ENCODE measurements around the gene AUTS2.

The AUTS2 gene

DNA sequence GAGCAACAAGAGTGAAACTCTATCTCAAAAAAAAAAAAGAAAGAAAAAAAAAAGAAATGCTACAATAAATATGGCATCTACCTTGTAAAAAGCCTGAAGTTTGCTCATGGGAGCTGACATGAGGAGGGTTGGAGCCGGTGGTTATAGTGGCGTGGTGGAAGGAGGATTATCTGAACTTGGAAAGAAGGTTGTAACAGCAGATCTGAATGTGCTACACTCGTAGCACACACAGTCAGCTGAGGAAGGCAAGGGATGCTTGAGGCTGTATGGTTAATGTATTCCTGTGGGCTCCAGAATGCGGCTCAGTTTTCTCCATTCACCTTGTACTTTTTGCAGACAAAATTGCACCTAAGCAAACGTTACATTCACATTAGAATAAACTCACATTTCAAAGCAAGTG lies 1143.4 kb downstream of the AUTS2 start:
- no peak for TF ChIP-seq SUZ12 (IDR thresholded peaks at IDR 0.05; ENCODE audit: extremely low read depth, insufficient read depth, insufficient read length)
- TF ChIP-seq YY1 (IDR thresholded peaks at IDR 0.05; ENCODE audit: insufficient read depth, insufficient read length) = no peak
- no peak for TF ChIP-seq ZNF274 (IDR thresholded peaks at IDR 0.05; ENCODE audit: low read depth, low read length)
- H3K9me3 ChIP-seq (ENCODE audit: insufficient read depth, low read length) = no peaks in the 10 kb centered on the region
- no peak overlapping the region for H3K4me3 ChIP-seq (ENCODE audit: insufficient read length, low read depth)
- no peaks in the 10 kb centered on the region for H3K27me3 ChIP-seq (ENCODE audit: insufficient read depth, insufficient read length)
- H3K4me1 ChIP-seq (ENCODE audit: insufficient read depth, insufficient read length) = peaks cover 5% of the 10 kb centered on the region
- no peak for DNase-seq (ENCODE audit: low read depth, low spot score)
- H3K36me3 ChIP-seq (ENCODE audit: insufficient read depth, insufficient read length, low read length) = peaks cover 10% of the 10 kb centered on the region
- no peak overlapping the region for H3K9ac ChIP-seq (ENCODE audit: insufficient read length, low read depth)

DNA sequence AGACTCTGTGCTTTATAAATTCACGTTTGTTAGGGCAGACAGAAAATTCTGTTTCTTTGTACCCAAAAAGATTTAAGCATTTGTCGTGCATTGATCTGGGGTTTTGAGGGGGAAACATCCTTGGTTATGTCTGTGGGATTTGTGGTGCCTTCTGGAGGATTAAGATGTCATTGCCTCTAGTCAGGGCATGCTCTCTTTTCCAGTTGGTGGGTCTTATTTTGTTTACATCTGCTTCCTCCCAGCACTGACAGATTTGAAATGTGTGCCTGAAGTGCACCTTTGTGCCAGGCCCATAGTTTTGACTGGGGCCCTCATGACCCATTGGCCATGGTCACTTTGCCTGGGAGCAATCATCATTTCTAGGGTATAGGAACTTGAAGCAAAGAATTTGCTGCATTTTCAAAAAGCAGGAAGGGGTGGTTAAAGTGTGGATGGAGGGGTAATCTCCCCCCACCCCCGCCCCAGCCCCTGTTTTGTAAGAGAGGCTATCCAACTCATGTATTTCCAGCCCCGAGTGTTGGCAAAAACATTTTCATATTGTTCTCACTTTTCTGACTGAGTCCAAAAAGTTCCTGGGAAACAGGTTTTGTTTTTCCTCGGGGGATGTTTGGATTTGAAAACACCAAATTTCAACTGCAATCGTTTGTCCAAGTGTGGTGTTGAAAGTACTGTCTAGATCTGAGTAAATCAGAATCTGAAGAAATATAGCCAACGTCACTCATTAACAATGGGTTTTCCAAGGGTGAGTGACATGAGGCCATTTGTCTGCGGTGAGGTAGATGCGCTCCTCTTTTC lies 1145.5 kb downstream of the AUTS2 start:
- TF ChIP-seq SUZ12 (IDR thresholded peaks at IDR 0.05; ENCODE audit: extremely low read depth, insufficient read depth, insufficient read length) = no peak
- no peak for TF ChIP-seq YY1 (IDR thresholded peaks at IDR 0.05; ENCODE audit: insufficient read depth, insufficient read length)
- no peak for TF ChIP-seq ZNF274 (IDR thresholded peaks at IDR 0.05; ENCODE audit: low read depth, low read length)
- Histone ChIP-seq H3K9me3 (ENCODE audit: insufficient read depth, low read length) (no peaks in the 10 kb centered on the region), H3K36me3 (ENCODE audit: insufficient read depth, insufficient read length, low read length) (peaks cover 7% of the 10 kb centered on the region), H3K4me3 (ENCODE audit: insufficient read length, low read depth) (no peak overlapping the region), H3K9ac (ENCODE audit: insufficient read length, low read depth) (no peak overlapping the region), H3K4me1 (ENCODE audit: insufficient read depth, insufficient read length) (peaks cover 2% of the 10 kb centered on the region), H3K27me3 (ENCODE audit: insufficient read depth, insufficient read length) (no peaks in the 10 kb centered on the region)
- no peak for DNase-seq (ENCODE audit: low read depth, low spot score)

DNA sequence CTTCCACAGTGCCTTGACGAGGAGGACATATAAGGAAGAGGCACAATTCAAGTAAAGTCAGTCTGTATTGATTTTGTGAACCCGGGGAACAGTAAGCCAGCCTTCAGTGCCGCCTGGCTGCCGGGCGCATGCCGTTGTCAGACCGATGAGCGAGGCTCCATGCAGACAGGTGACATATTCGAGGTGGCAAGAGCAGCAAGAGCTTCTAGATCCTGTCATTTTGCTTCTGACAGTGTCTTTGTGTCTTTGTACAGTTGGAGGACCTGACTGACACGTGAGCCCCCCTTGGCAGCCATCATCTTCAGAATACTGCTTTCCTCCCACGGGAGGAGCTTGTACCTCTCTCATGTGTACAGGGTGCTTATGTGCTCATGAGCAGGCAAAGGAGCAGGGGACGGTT lies 1146.2 kb downstream of the AUTS2 start:
- H3K9me3 ChIP-seq (ENCODE audit: insufficient read depth, low read length) = no peaks in the 10 kb centered on the region
- H3K4me1 ChIP-seq (ENCODE audit: insufficient read depth, insufficient read length) = peaks cover 2% of the 10 kb centered on the region

DNA sequence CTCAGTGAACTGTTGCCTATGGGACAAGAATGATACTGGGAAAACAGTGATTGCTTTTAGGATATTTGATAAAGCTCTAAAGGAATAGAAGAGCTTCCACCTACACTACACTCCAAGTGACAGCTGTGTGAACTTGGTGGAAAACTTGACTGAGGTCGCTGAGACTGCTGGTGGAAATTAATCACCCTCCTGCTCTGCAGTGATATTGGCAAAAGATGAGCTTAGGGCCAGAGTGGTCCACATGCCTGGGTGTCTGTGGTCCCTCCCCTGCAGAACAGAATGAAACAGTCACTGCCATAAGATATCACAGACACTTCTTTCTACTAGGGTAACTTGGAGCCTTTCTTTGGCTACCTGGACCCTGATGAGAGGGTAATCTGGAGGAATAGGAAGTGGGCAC lies 1151.6 kb downstream of the AUTS2 start:
- no peak overlapping the region for H3K9ac ChIP-seq (ENCODE audit: insufficient read length, low read depth)
- H3K9me3 ChIP-seq (ENCODE audit: insufficient read depth, low read length) = no peaks in the 10 kb centered on the region
- H3K4me1 ChIP-seq (ENCODE audit: insufficient read depth, insufficient read length) = no peaks in the 10 kb centered on the region
- H3K27me3 ChIP-seq (ENCODE audit: insufficient read depth, insufficient read length) = no peaks in the 10 kb centered on the region
- no peak overlapping the region for H3K4me3 ChIP-seq (ENCODE audit: insufficient read length, low read depth)
- peaks cover 3% of the 10 kb centered on the region for H3K36me3 ChIP-seq (ENCODE audit: insufficient read depth, insufficient read length, low read length)
- TF ChIP-seq ZNF274 (IDR thresholded peaks at IDR 0.05; ENCODE audit: low read depth, low read length) (no peak), YY1 (IDR thresholded peaks at IDR 0.05; ENCODE audit: insufficient read depth, insufficient read length) (no peak), SUZ12 (IDR thresholded peaks at IDR 0.05; ENCODE audit: extremely low read depth, insufficient read depth, insufficient read length) (no peak)
- no peak for DNase-seq (ENCODE audit: low read depth, low spot score)

More for the DNA sequence above, 1146.2 kb downstream of the AUTS2 start:
- Histone ChIP-seq H3K9ac (ENCODE audit: insufficient read length, low read depth) (no peak overlapping the region), H3K36me3 (ENCODE audit: insufficient read depth, insufficient read length, low read length) (peaks cover 4% of the 10 kb centered on the region), H3K4me3 (ENCODE audit: insufficient read length, low read depth) (no peak overlapping the region), H3K27me3 (ENCODE audit: insufficient read depth, insufficient read length) (no peaks in the 10 kb centered on the region)
- no peak for DNase-seq (ENCODE audit: low read depth, low spot score)
- no peak for TF ChIP-seq ZNF274 (IDR thresholded peaks at IDR 0.05; ENCODE audit: low read depth, low read length)
- TF ChIP-seq YY1 (IDR thresholded peaks at IDR 0.05; ENCODE audit: insufficient read depth, insufficient read length) = no peak
- no peak for TF ChIP-seq SUZ12 (IDR thresholded peaks at IDR 0.05; ENCODE audit: extremely low read depth, insufficient read depth, insufficient read length)

DNA sequence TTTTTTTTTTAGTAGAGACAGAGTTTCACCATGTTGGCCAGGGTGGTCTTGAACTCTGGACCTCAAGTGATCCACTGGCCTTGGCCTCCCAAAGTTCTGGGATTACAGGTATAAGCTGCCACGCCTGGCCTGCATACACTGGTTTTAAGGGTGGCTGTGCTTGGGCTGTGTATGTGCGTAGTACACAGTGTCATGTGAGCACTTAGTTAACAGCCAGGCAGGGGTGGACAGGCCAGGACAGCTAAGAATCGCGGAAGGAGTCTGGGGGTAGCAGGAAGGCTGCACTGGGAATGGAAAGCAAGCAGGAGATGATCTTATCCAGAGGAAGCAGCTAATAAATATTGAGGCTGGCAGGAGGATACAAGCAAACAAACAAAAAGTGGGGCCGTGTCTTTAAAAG lies 1153.6 kb downstream of the AUTS2 start:
- H3K4me3 ChIP-seq (ENCODE audit: insufficient read length, low read depth) = no peak overlapping the region

DNA sequence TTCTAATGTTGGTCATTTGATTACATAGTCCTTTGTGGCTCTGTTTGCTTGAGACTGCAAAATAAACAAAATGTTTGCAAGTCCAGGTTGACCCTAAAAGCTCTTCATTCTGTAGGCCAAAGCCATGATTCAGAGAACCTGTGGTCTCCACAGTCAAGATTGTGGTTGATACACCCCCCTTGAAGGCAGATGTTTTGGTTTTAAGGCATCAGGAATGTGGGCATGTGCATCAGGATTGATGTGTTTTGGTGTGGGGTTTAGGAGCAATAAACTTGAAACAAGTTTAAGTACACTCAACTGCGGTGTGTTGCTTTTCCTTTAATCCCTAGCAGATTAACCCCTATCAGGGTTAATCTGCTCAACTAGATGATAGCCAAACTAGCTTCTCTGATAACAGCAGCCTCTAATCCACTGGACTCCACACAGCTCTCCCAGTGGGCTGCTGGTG lies 1154.5 kb downstream of the AUTS2 start:
- no peak overlapping the region for H3K9ac ChIP-seq (ENCODE audit: insufficient read length, low read depth)
- H3K4me3 ChIP-seq (ENCODE audit: insufficient read length, low read depth) = no peak overlapping the region
- no peak for TF ChIP-seq ZNF274 (IDR thresholded peaks at IDR 0.05; ENCODE audit: low read depth, low read length)
- TF ChIP-seq YY1 (IDR thresholded peaks at IDR 0.05; ENCODE audit: insufficient read depth, insufficient read length) = no peak
- TF ChIP-seq SUZ12 (IDR thresholded peaks at IDR 0.05; ENCODE audit: extremely low read depth, insufficient read depth, insufficient read length) = no peak
- H3K27me3 ChIP-seq (ENCODE audit: insufficient read depth, insufficient read length) = no peaks in the 10 kb centered on the region
- no peaks in the 10 kb centered on the region for H3K4me1 ChIP-seq (ENCODE audit: insufficient read depth, insufficient read length)
- DNase-seq (ENCODE audit: low read depth, low spot score) = no peak
- H3K36me3 ChIP-seq (ENCODE audit: insufficient read depth, insufficient read length, low read length) = peaks cover 3% of the 10 kb centered on the region
- no peaks in the 10 kb centered on the region for H3K9me3 ChIP-seq (ENCODE audit: insufficient read depth, low read length)

More for the DNA sequence above, 1153.6 kb downstream of the AUTS2 start:
- H3K36me3 ChIP-seq (ENCODE audit: insufficient read depth, insufficient read length, low read length) = peaks cover 3% of the 10 kb centered on the region
- TF ChIP-seq ZNF274 (IDR thresholded peaks at IDR 0.05; ENCODE audit: low read depth, low read length) = no peak
- TF ChIP-seq YY1 (IDR thresholded peaks at IDR 0.05; ENCODE audit: insufficient read depth, insufficient read length) = no peak
- TF ChIP-seq SUZ12 (IDR thresholded peaks at IDR 0.05; ENCODE audit: extremely low read depth, insufficient read depth, insufficient read length) = no peak
- H3K9me3 ChIP-seq (ENCODE audit: insufficient read depth, low read length) = no peaks in the 10 kb centered on the region
- no peak overlapping the region for H3K9ac ChIP-seq (ENCODE audit: insufficient read length, low read depth)
- H3K4me1 ChIP-seq (ENCODE audit: insufficient read depth, insufficient read length) = no peaks in the 10 kb centered on the region
- DNase-seq (ENCODE audit: low read depth, low spot score) = no peak
- no peaks in the 10 kb centered on the region for H3K27me3 ChIP-seq (ENCODE audit: insufficient read depth, insufficient read length)

DNA sequence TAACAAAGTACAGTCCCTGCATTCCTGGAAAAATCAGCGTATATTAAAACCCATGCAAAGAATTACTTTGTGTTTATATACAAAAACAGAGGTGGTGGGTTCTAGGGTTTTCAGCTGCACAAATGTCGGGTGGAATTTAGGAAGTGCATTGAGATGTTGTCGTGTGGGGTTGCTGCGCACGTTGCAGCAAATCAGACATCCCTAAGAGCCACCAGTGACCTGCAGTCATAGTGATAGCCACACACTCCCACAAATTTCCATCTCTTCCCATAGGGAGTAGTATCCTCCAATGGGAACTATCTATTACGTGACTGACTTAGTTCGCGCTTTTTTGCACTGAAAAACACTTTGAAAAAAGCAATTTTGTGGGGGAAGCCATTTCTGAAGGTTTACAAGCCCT lies 1158.5 kb downstream of the AUTS2 start:
- Histone ChIP-seq H3K27me3 (ENCODE audit: insufficient read depth, insufficient read length) (no peaks in the 10 kb centered on the region), H3K36me3 (ENCODE audit: insufficient read depth, insufficient read length, low read length) (peaks cover 9% of the 10 kb centered on the region), H3K4me3 (ENCODE audit: insufficient read length, low read depth) (no peak overlapping the region), H3K9me3 (ENCODE audit: insufficient read depth, low read length) (no peaks in the 10 kb centered on the region), H3K4me1 (ENCODE audit: insufficient read depth, insufficient read length) (no peaks in the 10 kb centered on the region), H3K9ac (ENCODE audit: insufficient read length, low read depth) (no peak overlapping the region)
- no peak for DNase-seq (ENCODE audit: low read depth, low spot score)
- TF ChIP-seq YY1 (IDR thresholded peaks at IDR 0.05; ENCODE audit: insufficient read depth, insufficient read length) = no peak
- TF ChIP-seq ZNF274 (IDR thresholded peaks at IDR 0.05; ENCODE audit: low read depth, low read length) = no peak
- no peak for TF ChIP-seq SUZ12 (IDR thresholded peaks at IDR 0.05; ENCODE audit: extremely low read depth, insufficient read depth, insufficient read length)
